Lower lobe of right lung (tissue), 2 donors: ENCODE measurements around the gene COQ3. TPM values are rescaled to one million over a fixed set of nuclear protein-coding genes. Genes with fewer than 3 reads are reported as not detected.
A peak's percentile ranks its signal among the peaks of the same experiment; 100 is the strongest.
"Not testable (repeated sequence)": the region's sequence is repeated elsewhere in the genome, so short reads cannot be mapped to it uniquely, and the experiment has no call there.

Experiments used
- ATAC-seq, 2 donors: fragments of 200-7000 bp; cut with Tn5 transposase; one replicate each; pipeline ENCODE4 v1.9.1; 2020 to 2022; ENCODE audit warnings: mild to moderate bottlenecking in 2 of 2, moderate library complexity in 2 of 2
- DNase-seq: peaks from one replicate; pipeline ENCODE4 v3.0.0-alpha.2; 2020
- H3K27ac ChIP-seq: fragments of 200-600 bp; one replicate; pipeline ENCODE4 v1.8.0; 2022
- H3K27me3 ChIP-seq: fragments of 200-600 bp; one replicate; pipeline ENCODE4 v1.8.0; 2022; ENCODE audit warnings: low read depth
- H3K36me3 ChIP-seq: fragments of 200-600 bp; one replicate; pipeline ENCODE4 v1.8.0; 2022; ENCODE audit warnings: mild to moderate bottlenecking
- H3K4me1 ChIP-seq: fragments of 200-600 bp; one replicate; pipeline ENCODE4 v1.8.0; 2022
- H3K4me3 ChIP-seq: fragments of 200-600 bp; one replicate; pipeline ENCODE4 v1.8.0; 2022; ENCODE audit warnings: mild to moderate bottlenecking
- H3K9me3 ChIP-seq: fragments of 200-600 bp; one replicate; pipeline ENCODE4 v1.8.0; 2022
- intact Hi-C: fragments of 100-400 bp; cut with DNase I; formaldehyde crosslinking; loops from one replicate; pipeline ENCODE4 v1.11.0; 2022
- total RNA-seq: library from RNA; stranded (reverse); fragmentation: NEBNext Ultra II Directional; extraction: Animal tissue kit (Norgen Biotek cat#: 25700); gene quantifications from one replicate; pipeline ENCODE4 v1.2.1, GENCODE V29; 2021
- TF ChIP-seq, protein P1 (sequence below): fragments of 200-600 bp; IDR thresholded peaks from one replicate; pipeline ENCODE4 v1.8.0; 2022; ENCODE audit warnings: antibody characterized with exemption, mild to moderate bottlenecking
- donor health status: DM: no; HTN: yes; CAD: no; lungs with severe emphysema.

The COQ3 gene
- total RNA-seq, 1 donor from 2014 or later: 2.2 TPM

DNA sequence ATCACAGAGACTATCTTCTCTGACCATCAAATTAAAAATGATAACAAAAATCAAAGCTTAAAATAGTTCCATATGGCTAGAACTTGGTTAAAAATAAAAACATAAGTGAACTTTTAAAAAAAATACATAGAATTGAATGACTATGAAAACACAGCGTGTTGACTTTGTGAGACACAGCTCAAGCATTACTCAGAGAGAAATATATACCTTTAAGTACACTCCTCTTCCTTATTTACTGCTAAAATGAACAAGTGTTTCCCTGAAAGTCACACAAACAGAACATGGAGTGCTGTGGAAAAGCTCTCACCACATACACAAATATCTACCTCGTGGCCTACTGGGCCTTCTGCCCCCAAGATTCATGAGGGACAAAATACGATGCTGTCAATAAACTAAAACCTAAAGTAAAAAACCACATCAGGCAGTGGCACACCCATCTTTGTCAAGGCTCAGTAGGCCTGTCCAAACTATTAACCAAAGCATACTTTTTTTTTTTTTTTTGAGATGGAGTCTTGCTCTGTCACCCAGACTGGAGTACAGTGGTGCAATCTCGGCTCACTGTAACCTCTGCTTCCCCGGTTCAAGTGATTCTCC lies 52.0 kb downstream of the COQ3 start:
- Histone ChIP-seq H3K9me3 (no peaks in the 10 kb centered on the region), H3K4me3 (no peak overlapping the region), H3K27me3 (no peaks in the 10 kb centered on the region), H3K36me3 (no peaks in the 10 kb centered on the region), H3K4me1 (no peaks in the 10 kb centered on the region), H3K27ac (no peak overlapping the region)
- intact Hi-C loops: no loop called here
- DNase-seq (no peak), ATAC-seq (no peak)
- TF ChIP-seq, protein P1, sequence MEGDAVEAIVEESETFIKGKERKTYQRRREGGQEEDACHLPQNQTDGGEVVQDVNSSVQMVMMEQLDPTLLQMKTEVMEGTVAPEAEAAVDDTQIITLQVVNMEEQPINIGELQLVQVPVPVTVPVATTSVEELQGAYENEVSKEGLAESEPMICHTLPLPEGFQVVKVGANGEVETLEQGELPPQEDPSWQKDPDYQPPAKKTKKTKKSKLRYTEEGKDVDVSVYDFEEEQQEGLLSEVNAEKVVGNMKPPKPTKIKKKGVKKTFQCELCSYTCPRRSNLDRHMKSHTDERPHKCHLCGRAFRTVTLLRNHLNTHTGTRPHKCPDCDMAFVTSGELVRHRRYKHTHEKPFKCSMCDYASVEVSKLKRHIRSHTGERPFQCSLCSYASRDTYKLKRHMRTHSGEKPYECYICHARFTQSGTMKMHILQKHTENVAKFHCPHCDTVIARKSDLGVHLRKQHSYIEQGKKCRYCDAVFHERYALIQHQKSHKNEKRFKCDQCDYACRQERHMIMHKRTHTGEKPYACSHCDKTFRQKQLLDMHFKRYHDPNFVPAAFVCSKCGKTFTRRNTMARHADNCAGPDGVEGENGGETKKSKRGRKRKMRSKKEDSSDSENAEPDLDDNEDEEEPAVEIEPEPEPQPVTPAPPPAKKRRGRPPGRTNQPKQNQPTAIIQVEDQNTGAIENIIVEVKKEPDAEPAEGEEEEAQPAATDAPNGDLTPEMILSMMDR: no peak

DNA sequence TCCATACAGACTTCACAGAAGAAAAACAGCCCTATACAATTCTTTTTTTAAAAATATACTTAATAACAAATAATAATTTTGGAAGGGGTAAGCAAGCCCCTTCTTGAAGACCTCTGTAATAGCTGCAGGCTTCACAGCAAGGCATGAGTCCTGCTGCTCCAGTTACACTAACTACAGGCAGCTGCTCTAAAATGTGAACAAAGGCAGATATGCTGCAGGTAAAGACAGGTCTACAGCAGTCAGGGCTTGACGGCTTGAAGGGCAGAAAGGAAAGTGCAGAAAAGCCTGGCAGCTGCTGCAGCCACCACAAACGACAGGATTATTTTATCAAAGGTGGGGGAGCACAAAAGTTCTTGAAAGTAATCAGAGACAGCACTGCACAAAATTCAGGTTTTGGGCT lies 55.8 kb downstream of the COQ3 start:
- DNase-seq (no peak), ATAC-seq (no peak)
- TF ChIP-seq, protein P1: no peak
- H3K27me3 ChIP-seq: no peaks in the 10 kb centered on the region
- no peaks in the 10 kb centered on the region for H3K4me1 ChIP-seq
- intact Hi-C loops: no loop called here
- no peaks in the 10 kb centered on the region for H3K9me3 ChIP-seq
- H3K4me3 ChIP-seq: no peak overlapping the region
- no peak overlapping the region for H3K27ac ChIP-seq
- H3K36me3 ChIP-seq: no peaks in the 10 kb centered on the region

DNA sequence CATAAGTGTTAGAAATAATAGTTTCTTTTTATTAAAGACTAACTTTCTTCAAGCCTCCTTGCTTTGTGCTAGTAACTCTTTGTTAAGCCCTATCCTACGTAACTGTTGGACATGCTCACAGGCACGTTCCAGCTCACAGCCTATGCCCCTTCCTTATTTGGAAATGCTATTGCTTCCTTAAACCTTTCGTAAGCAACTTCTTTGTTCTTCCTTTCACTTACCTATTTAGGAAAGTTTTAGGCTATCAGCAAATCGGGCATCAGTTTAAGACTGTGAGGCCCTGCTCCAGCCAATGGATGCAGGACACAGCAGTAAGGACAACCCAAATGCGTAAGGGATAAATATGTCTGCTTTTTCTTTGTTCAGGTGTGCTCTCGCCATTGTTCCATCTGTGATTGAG lies 58.7 kb downstream of the COQ3 start:
- intact Hi-C loops, H3K27ac ChIP-seq, DNase-seq, H3K4me1 ChIP-seq, H3K4me3 ChIP-seq, H3K27me3 ChIP-seq, ATAC-seq, H3K9me3 ChIP-seq, H3K36me3 ChIP-seq: not testable (repeated sequence)

DNA sequence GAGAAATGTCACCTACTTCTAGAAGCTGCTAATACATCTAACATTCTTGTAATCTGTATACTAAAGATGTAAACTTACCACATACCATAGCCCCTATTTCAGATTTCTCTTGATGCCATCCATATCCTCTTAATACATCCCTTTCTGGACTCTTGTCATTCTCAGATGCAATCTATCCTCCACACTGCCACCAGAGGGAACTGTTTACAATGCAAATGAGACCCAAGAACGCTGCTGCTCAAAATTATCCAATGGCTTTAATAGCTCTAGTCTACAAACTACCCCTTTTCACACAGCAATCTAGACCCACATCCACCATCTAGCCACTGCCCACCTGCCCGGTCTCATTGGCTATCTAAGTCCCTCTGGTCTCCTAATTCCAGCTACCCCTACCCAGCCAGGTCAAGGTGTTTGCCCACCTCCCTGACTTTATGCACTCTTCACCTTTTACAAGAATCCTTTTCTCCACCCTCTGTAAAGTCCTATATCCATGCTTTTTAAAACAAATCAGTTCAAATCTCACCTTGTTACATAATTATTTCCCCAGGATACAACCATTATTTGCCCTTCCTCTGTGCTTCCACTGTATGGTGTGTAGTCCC lies 59.4 kb downstream of the COQ3 start:
- TF ChIP-seq, protein P1: peak; percentile 32
- no peaks in the 10 kb centered on the region for H3K4me1 ChIP-seq
- intact Hi-C loops: no loop called here
- no peak for DNase-seq
- no peak overlapping the region for H3K27ac ChIP-seq
- no peaks in the 10 kb centered on the region for H3K36me3 ChIP-seq
- H3K27me3 ChIP-seq: no peaks in the 10 kb centered on the region
- peak in 1 of 2 donors; percentile 71 for ATAC-seq
- H3K4me3 ChIP-seq: no peak overlapping the region
- no peaks in the 10 kb centered on the region for H3K9me3 ChIP-seq

DNA sequence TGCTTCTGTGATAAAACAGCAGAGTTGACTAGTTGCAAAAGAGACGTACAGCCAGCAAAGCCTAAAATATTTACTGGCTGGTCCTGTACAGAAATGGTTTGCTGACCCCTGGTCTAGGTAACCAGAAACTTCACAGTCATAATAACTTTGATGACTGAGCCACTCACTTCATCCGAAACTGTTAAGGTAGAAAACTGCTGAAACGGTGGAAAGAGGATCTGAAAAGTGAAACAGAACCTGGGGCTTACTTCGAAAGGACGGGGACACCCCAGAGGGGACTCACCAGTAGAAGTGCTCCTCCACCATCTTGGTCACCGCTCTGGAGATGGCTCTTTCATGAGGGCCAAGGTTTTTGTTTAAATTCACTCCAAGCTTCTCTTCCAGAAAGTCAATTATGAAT lies 60.9 kb downstream of the COQ3 start:
- no peak for DNase-seq
- Histone ChIP-seq H3K36me3 (no peaks in the 10 kb centered on the region), H3K4me3 (no peak overlapping the region), H3K27ac (no peak overlapping the region), H3K9me3 (no peaks in the 10 kb centered on the region), H3K27me3 (no peaks in the 10 kb centered on the region), H3K4me1 (no peaks in the 10 kb centered on the region)
- ATAC-seq: no peak
- TF ChIP-seq, protein P1: no peak
- intact Hi-C loops: no loop called here

DNA sequence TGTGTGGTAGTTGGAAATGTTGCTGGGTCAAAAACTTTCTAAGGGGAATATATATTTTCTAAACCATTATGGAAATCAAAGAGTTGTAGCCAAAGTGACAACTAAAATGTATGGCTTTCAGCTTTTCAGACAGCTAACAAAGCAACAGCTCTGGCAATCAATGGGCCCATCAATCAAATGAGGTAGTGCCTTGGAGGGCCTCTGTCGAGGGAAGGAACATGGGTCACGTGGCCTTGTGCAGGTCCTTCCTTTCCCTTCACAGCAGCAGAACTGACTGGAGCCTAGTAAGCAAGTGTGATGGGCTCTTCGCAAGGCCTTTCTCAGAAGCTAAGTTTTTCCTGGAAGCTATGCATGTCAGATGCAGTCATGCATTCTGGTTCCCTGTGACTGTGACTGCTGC lies 62.5 kb downstream of the COQ3 start:
- no peaks in the 10 kb centered on the region for H3K9me3 ChIP-seq
- H3K36me3 ChIP-seq: no peaks in the 10 kb centered on the region
- intact Hi-C loops: no loop called here
- H3K4me3 ChIP-seq: no peak overlapping the region
- no peak for ATAC-seq
- DNase-seq: no peak
- TF ChIP-seq, protein P1: no peak
- no peaks in the 10 kb centered on the region for H3K4me1 ChIP-seq
- H3K27ac ChIP-seq: no peak overlapping the region
- H3K27me3 ChIP-seq: no peaks in the 10 kb centered on the region
